ELF-1 (cell line): ENCODE measurements around the gene RSPRY1.

Experiments used
- DNase-seq: peaks from one replicate; pipeline ENCODE4 v3.0.0-alpha.2; 2016; ENCODE audit warnings: low read depth, low spot score

RSPRY1 gene

GRCh38 chr16:57185945-57186871 lies at the start of gene RSPRY1, which contains the start of gene PSME3IP1:
Gene RSPRY1 (plus strand): TSS chr16:57186329. CDS start chr16:57204659, 18,330 bp downstream.
Gene PSME3IP1 (minus strand): TSS chr16:57186039. CDS start chr16:57173854, 12,185 bp downstream.
- peak; percentile 100 for DNase-seq

DNA sequence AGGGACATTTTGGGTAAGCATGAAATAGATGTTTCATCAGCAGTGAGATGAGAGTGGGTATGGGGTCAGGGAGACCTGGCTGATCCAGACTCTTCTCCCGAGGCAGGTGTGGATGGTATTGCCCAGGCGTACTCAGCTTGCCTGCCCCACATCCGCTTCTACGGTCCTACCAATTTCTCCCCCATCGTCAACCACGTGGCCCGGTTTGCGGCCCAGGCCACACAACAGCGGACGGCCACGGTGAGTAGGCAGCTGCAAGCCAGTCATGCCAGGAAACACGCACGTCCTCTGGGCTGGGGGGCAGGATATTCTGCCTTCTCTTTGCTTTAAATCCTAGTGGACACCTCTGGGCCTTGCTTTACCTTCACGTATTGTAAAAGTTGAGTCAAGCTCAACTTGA lies 49.1 kb upstream of the RSPRY1 start:
- DNase-seq: no peak

DNA sequence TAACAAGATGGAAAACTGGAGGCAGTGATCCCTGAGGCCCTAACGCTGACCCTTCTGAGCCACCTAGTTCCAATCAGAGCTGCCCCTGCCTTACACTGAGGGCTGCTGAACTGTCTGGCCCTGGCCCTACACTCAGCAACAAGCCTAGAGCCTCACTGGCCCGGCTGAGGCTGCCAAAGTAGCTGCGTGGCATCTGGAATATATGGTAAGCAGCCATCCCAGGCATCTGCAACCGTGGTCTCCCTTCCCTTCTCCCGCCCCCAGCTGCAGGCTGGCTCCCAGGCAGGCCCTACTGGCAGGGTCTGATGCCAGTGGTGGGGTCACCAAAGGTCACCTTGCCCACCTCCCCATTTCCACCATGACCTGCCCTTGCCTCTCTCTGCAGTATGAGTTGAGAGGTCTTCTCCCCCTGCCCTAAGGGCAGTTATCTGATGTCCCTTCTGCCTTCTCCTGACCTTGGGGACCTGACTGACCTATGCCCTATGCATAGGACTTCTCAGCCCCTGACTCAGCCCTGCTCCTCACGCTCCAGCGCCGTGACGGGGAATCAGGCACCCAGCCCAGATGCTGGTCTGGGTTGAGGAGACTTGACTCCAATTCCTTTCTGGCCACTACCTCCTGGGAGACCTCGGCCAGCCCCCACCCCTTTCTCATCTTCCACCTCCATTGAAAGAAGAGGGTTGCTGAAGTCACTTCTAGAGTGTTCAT lies 48.4 kb upstream of the RSPRY1 start:
- no peak for DNase-seq

DNA sequence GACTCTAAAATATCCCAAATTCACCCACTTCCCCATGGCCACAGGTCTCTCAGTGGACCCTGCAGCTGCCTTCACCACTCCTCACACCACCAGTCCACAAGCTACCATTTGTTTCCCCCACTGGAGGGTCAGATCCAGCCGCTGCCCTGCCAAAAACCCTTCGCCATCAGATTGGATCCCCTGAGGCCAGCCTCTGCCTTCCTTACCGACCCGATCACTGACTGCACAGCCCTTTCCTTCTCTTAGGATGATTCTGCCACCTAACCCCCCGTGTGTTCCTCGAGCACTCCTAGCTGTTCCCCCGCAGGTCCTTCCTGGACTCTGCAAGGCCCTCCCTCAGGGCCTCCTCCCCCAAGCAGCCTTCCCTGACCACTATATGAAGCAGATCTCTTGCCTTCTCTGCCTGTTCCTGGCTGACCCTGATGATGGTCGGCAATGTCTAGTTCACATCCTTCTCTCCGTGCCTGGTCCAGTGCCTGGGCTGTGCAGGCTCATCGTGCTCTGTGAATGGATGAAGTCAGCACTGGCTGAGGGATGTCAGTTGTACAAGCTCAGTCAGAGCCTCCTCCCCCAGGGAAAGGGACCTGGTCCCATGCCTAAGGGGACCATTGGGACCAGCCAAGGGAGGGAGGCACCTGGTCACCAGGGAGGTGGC lies 47.7 kb upstream of the RSPRY1 start:
- no peak for DNase-seq

- DNase-seq: no peak
Measured at GRCh38 chr16:57140931-57141668, 45.0 kb upstream of the RSPRY1 start.

GRCh38 chr16:57141822-57142631 lies 44.1 kb upstream of the RSPRY1 start:
- peak; percentile 16 for DNase-seq

DNA sequence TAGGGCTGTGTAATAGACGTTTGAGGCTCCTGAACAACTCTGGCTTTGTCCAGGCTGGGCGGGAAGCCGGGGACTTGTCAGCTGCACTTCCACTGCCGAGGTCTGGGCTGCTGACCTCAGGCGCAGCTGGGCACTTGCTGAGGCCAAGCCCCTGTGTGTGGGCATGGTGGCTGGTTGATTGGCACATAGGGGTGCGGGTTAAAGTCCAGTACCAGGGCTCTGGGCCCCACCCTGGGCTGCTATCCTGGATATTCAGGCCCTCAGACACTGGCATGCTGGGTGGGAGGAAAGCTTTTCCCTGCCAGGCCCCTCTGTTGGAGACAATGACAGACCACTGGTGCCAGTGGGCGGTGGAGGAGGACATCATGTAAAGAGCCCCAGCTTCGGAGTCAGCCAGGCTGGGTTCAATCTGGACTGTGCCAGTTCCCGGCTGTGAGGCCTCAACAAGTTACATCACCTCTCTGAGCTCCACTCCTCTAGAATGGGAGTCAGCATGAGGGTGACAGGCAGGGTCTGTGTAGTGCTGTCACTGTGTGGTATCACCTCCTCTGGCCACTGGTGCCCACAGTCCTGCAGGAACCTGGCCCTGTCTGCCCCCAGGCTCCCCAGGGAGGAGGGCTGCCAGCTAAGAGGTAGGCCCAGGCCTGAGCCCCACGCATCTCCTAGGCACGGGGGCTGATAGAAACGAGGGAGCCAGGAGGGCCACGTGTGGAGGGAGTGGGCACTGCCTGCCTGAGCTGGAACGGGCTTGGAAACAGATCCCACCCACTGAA lies 42.8 kb upstream of the RSPRY1 start:
- no peak for DNase-seq

- no peak for DNase-seq
Measured at GRCh38 chr16:57144027-57144426, 42.1 kb upstream of the RSPRY1 start.

DNA sequence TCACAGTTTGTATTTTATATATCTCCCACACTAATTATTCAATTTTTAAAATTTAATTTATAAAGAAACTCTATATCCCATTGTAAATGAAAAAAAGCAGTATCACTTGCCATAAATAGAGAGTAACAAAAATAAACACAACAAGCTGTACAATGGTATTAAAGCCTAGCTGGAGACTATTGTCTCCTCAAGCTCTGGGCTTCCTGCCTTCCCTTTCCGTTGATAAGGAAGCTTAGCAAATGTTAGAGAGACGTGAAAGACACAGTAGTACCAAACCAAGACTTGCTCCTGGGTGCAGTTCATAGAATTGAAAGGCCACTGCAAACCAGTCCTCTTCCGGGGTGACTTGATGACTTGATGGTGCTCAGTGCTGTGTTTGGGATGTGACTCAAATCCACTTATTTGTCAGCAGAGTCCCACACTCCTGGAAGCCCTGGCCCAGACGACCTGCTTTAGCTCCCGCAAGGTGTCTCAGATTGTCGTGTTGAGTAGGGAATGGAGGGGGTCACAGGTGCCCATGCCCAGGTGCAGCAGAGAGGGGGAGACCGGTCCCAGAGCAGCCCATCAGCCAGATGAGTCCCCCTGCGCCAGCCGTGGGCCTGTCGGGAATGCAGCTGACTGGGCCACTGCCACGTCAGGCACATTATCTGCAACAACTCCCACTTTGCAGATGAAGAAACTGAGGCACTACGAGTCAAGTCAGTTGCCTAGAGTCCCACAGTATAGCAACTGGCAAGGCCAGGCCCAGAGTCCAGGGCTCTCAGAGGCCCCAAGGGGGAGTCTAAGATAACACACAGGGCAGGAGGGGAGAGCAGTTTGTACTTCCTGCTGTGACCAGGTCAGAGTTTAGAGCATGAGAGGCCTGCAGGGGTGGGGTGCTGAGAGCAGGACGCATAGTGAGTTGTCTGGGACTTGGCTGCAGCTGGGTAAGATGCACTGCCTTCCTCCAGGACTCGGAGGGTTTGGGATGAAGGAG lies 40.8 kb upstream of the RSPRY1 start:
- DNase-seq: no peak

GRCh38 chr16:57146040-57146647 lies 40.0 kb upstream of the RSPRY1 start:
- no peak for DNase-seq

GRCh38 chr16:57146735-57147134 lies 39.4 kb upstream of the RSPRY1 start:
- peak; percentile 50 for DNase-seq

DNA sequence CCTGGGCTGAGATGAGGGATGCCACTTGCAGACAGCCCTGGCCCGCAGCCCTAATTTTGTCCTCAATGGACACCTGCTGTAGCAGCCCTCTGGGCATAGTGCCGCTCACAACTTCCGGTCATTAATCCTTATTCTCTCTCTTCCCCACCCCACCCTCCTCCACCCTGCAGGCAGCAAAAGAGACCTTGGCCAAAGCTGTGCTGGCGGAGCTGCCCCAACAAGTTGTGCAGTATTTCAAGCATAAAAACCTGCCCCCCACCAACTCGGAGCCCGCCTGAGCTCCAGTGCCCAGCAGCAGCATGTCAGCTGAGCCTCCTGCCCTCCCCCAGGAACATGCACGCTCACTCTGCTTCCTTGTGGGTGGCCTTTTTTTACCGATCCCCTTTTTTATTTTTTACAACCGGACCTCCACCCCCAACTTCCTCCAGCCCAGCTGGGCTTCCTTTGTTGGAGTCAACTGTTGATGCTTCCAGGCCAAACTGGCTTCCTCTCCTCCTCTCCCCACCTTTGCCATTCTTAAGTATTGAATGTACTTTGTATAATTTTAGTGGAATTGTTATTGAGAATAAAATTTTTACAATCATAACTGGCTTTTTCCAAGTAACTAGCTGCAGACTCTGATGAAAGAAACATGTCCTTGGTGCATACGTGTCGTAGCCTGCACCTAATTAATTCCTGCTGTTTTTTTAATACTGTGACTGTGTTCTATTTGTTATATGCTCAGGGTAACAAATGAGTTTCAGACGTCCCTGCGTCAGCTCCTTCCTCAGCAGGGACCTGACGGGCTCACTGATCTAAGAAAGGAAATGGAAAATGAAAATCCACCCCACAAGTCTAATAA lies 38.5 kb upstream of the RSPRY1 start:
- peak; percentile 69 for DNase-seq

DNA sequence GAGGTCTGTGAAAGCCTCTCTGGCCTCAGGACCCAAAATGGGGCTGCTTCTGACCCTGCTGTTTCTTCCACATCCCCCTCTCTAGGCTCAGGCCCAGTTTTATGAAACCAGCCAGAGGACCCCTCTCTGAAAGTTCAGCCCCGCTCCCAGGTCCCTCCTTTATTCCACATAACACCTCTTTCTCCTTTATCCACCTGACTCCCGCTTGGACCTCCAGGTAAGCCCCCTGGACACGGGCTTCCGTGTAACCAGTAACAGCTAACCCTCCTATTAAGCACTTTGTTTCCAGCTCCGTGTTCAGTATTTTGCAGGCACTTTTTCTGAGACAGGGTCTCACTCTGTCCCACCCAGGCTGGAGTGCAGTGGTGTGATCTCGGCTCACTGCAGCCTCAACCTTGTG lies 37.6 kb upstream of the RSPRY1 start:
- DNase-seq: no peak

DNA sequence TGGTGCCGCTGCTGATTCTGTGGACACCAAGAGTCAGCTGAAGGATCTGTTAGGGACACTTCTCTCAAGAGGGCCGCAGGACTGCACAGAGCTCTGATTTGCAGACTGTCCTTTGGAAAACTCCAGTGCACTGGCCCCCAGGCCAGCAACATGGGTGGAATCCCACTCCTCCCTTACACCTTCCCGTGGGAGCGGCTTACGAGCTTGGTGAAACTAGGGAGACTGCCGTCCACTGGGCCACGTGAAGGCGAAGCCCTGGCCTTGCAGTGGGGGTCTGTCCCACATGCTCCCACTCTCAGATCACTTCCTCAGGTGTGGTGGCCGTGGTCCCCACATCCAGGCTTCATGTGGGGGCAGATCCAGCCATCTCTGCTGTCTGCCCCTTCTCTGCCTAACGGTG lies 36.7 kb upstream of the RSPRY1 start:
- DNase-seq: no peak

GRCh38 chr16:57150682-57151330 lies 35.3 kb upstream of the RSPRY1 start:
- no peak for DNase-seq

- no peak for DNase-seq
Measured at GRCh38 chr16:57151369-57151768, 34.8 kb upstream of the RSPRY1 start.
